HTR-8/SVneo (cell line): ENCODE results near the gene NFIA.

Experiments
- DNase-seq: peaks from one replicate; pipeline ENCODE4 v3.0.0; 2011; ENCODE audit warnings: low spot score, mixed read lengths; ENCODE audit not compliant: insufficient read length
- FAIRE-seq: peaks from 2 replicates; lab custom pipeline; 2011; peaks lifted over from hg19 to GRCh38; lab: Jason Lieb, UNC

Gene NFIA

GRCh38 chr1:61432616-61433388, 350.4 kb downstream of the NFIA start:
- FAIRE-seq (no peak), DNase-seq (no peak)

- no peak for DNase-seq
- no peak for FAIRE-seq
Observed at GRCh38 chr1:61433646-61434045, 351.3 kb downstream of the NFIA start.

GRCh38 chr1:61434276-61434675, 351.9 kb downstream of the NFIA start:
- FAIRE-seq, result no peak
- DNase-seq, result no peak

GRCh38 chr1:61435226-61435625, 352.9 kb downstream of the NFIA start:
- DNase-seq (no peak), FAIRE-seq (no peak)

GRCh38 chr1:61436016-61436415, 353.7 kb downstream of the NFIA start:
- FAIRE-seq (no peak), DNase-seq (no peak)

GRCh38 chr1:61436491-61437120, 354.2 kb downstream of the NFIA start:
- no peak for DNase-seq

GRCh38 chr1:61439234-61439633, 356.9 kb downstream of the NFIA start:
- FAIRE-seq (no peak), DNase-seq (no peak)

More at GRCh38 chr1:61436491-61437120, 354.2 kb downstream of the NFIA start:
- no peak for FAIRE-seq

- FAIRE-seq (no peak), DNase-seq (no peak)
Observed at GRCh38 chr1:61441723-61442262, 359.4 kb downstream of the NFIA start.

GRCh38 chr1:61442544-61442943, 360.2 kb downstream of the NFIA start:
- no peak for FAIRE-seq

GRCh38 chr1:61444288-61444687, 361.9 kb downstream of the NFIA start:
- no peak for DNase-seq
- FAIRE-seq, result no peak

More at GRCh38 chr1:61442544-61442943, 360.2 kb downstream of the NFIA start:
- DNase-seq, result no peak

- DNase-seq (no peak), FAIRE-seq (no peak)
Observed at GRCh38 chr1:61445269-61445825, 363.0 kb downstream of the NFIA start.

GRCh38 chr1:61446531-61446991, 364.2 kb downstream of the NFIA start:
- no peak for DNase-seq
- no peak for FAIRE-seq

GRCh38 chr1:61447106-61447967, 365.0 kb downstream of the NFIA start:
- DNase-seq, result no peak
- FAIRE-seq, result no peak

- DNase-seq (no peak), FAIRE-seq (no peak)
Observed at GRCh38 chr1:61447968-61448430, 365.6 kb downstream of the NFIA start.

- no peak for DNase-seq
- FAIRE-seq, result no peak
Observed at GRCh38 chr1:61448914-61449313, 366.6 kb downstream of the NFIA start.

- FAIRE-seq (no peak), DNase-seq (no peak)
Observed at GRCh38 chr1:61449410-61449809, 367.0 kb downstream of the NFIA start.

- FAIRE-seq (no peak), DNase-seq (no peak)
Observed at GRCh38 chr1:61450454-61450853, 368.1 kb downstream of the NFIA start.

- FAIRE-seq, result no peak
Observed at GRCh38 chr1:61450872-61451571, 368.7 kb downstream of the NFIA start.

GRCh38 chr1:61451572-61451968, 369.2 kb downstream of the NFIA start:
- DNase-seq (no peak), FAIRE-seq (no peak)

More at GRCh38 chr1:61450872-61451571, 368.7 kb downstream of the NFIA start:
- no peak for DNase-seq
